PC-9 (cell line): ENCODE results near the gene SLCO2A1.

Experiments used
- CTCF ChIP-seq: fragments of 200-600 bp; sonication (generic); conservative IDR thresholded peaks from 2 replicates; pipeline ENCODE4 v1.6.1; 2017; ENCODE audit warnings: mixed run types, antibody characterized with exemption, mild to moderate bottlenecking, moderate library complexity
- EZH2 ChIP-seq: fragments of 200-600 bp; sonication (generic); IDR thresholded peaks from 2 replicates; pipeline ENCODE4 v1.8.0; 2017; ENCODE audit warnings: antibody characterized with exemption, low read depth

DNA sequence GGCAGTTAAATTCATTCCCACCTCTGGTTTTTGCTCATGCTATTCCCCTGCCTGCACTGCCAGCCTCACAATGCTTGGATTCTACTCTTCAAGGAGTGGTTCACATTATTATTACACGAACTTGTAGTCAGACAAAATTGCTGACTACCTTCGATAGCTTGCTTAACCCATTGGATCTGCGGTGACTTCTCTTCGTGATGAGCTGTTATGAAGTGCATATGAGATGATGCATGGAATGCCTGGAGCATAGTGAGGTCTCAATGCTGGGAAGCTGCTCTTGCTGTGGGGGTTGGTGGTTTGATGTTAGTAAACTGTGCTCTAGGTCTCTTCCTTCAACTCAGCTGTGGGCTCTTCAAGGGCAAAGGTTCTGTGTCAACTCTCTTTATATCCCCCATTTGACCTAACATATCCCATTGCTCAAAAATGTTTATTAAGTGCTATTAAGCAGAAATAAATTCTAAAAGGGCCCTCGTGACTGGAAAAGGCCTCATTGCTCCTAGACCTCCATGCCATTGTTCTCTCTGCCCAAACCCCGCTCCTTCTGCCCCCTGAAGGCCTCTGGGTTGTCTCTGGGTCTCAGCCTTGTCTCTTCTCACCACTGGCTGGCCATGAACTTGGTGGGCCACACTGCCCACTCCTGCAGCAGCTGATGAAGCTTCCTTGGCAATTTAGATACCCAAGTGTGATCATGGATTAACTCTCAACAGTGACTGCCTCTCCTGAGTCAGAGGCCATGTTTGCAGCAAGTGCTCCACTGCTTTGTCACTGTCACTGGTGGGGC lies 4.5 kb upstream of the SLCO2A1 start:
- TF ChIP-seq CTCF (no peak), EZH2 (no peak)
